ENCODE results near the gene LYPD6B.
A peak's percentile ranks its signal among the peaks of the same experiment; 100 is the strongest.
"Not testable (repeated sequence)": the region's sequence is repeated elsewhere in the genome, so short reads cannot be mapped to it uniquely, and the experiment has no call there.

The LYPD6B gene

GRCh38 chr2:149189769-149190168 lies 151.3 kb downstream of the LYPD6B start:
- no peak for DNase-seq

DNA sequence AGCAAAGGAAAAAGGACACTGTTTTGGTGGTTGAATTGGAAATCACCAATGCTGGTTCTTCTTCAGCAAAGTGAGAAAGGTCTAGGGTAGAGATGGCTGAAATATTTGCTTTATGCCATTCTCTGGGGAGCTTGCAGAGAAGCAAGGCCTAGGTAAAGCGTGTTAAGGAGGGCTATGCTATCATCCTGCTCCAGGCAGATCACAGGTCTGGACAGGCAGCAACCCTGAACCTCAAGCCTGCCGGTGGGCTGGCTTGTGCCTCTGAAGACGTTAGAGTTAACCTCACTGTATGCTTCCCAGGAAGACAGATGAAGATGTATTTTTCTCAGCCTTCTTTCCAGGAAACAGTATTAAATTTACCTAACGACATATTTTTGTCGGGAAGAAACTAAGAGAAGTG lies 153.4 kb downstream of the LYPD6B start:
- no peak for DNase-seq

DNA sequence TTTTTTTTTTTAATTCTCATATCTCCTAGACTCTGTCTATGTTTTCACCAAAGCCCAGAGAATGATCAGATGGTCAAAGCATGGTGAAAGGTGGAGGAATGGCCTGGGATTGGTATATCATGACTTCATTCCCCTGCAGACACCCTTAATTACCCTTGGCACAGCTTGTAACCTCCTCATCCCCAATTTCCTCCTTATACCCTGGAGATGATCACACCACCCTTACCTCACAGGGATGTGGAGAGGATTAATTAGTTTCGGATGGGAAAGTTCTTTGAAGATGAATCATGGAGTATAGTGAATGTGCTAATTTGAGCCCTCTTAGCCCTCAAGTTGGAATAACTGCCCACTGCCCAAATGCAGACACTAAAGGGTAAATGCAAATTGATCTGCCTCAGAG lies 153.9 kb downstream of the LYPD6B start:
- no peak for DNase-seq

DNA sequence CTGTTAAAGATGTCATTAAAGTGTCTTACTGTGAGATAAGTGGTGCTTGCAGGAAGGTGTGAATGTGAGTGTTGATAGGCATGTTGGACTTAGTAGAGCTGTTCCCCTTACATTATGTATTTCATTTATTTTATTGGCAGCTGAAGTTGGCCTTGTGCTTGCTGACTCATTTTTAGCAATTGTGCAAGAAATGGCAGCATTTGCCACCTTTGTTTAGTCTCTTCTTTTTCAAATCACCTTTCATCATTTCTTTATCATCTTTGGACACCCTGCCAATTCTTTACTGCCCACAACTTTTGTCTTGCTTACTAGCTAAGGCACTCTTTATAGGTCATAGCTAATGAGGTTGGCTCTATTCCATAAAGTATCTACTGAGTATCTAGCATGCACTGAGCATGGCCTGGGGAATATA lies 161.6 kb downstream of the LYPD6B start:
- no peak for DNase-seq

- no peak for DNase-seq
Measured at GRCh38 chr2:149204686-149205085, 166.2 kb downstream of the LYPD6B start.

DNA sequence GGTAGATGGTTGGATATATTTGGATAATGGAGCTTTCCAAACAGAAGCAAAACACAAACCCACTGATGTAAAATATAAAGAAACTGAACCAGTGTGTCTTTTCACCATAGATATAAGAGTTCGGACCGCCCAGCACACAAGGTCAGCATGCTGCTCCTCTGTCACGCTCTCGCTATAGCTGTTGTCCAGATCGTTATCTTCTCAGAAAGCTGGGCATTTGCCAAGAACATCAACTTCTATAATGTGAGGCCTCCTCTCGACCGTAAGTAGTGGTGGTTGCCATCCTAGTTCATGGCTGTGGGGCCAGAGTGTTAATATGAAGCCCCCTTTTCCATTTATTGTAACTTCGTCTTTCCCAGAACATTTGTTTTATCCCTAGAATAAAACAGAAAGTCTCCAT lies 166.6 kb downstream of the LYPD6B start:
- no peak for DNase-seq

DNA sequence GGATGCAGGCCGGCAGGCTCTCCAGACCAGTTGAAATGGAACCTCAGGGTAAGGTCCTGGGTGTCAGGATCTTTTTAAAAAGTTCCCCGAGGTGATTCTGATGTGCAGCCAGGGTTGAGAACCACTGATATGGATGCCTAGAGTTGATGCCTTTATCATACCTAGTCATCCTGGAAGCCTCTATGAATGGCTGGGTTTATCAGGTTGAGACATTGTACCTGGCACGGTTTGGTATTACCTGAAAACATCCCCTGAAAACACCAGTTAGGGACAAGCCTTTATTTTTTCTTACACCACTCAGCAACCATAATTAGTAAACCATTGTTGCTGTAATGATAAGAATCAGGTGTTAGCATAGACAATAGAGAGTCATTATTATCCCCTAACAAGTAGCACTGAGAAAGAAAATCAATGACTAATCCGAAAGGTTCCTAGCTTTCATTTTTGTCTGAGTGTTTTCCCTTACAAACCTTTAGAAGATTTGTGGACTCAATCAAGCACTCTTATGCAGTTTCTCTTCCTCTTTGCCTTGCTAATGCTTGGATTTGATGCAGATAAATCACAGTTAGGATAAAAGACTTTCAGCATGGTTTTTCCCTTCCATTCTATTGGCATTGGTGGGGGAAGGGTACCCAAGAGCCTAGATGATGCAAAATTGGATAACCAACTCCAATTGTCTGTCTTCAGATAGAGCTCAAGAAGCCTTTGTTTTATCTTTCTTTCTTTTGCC lies 175.4 kb downstream of the LYPD6B start:
- no peak for DNase-seq

DNA sequence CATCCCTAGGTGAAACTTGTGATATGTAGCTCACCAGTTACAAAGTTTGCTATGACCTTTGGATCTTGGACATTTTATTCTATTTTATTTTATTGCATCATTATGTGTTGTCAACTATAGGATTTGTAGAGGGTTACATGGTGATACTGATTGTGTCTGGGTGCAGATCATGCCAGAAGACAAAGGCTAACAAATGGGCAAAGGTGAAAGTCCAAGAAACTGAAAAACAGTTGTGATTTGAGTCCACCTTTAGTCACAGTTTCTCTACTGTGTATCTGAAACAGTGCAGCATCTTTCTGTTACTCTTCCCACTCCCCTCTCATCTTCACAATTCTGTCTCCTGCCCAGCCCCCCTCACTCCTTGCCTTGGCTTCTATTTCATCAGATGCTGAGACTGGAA lies 180.0 kb downstream of the LYPD6B start:
- no peak for DNase-seq

DNA sequence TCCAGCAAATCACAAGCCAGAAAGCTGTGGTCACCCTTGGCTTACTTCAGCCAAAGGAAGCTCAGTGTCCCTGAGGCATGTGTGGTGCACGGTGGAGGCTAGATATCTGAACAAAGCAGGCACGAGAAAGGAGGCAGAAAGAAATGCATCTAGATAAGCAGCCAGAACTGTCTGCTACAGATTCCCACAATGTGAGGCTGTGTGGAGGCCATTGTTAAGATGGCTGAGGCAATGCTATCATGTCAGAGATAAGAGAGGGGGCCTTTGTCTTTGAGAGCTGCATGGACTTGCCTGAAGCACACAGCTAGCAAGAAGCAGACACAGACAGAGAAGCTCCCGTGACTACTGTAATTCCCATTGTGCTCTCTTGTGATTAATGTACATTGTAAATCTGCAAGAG lies 181.4 kb downstream of the LYPD6B start:
- DNase-seq = peak in 8 of 51 donors; percentile 1 to 33 (median 2)

DNA sequence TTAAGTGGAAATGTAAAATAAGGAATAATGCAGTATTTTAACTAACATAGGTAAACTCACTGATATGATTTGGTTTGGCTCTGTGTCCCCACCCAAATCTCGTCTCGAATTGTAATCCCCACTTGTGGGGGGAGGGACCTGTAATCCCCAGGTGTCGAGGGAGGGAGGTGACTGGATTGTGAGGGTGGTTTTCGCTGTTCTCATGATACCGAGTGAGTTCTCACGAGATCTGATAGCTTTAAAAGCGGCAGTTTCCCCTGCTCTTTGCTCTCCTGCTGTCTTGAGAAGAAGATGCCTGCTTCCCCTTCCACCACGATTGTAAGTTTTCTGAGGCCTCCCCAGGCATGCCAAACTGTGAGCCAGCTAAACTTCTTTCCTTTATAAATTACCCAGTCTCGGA lies 182.5 kb downstream of the LYPD6B start:
- no peak for DNase-seq

- DNase-seq = no peak
Measured at GRCh38 chr2:149221898-149222297, 183.4 kb downstream of the LYPD6B start.

DNA sequence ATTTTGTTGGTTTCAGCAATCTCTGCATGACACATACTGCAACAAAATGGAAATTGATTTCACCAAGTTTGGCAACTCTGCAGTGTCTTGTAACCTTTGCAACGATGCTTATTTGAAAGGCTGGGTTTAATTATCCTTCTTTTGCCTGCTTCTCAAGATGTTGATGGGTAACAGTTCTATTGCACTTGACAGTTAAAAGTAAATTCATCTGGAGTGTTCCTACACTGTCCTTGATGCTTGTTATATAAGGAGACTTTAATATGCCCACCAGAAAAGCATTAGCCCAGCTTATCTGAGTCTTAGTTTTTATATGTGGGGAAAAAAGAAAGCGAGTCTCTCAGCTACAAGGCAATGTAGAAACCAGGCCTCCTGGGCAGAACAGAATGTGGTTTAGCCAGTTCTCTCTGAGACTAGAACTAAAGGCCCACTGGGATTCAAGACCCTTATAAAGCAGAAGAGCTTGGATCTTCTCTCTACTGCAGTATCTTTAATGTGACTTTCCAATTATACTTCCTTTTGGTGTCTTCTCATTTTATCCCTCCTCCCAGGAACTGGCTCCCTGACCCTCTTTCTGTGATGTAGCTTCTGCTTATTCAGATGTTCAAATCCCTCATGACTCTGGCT lies 185.1 kb downstream of the LYPD6B start:
- no peak for DNase-seq

- DNase-seq = no peak
Measured at GRCh38 chr2:149224543-149224942, 186.0 kb downstream of the LYPD6B start.

DNA sequence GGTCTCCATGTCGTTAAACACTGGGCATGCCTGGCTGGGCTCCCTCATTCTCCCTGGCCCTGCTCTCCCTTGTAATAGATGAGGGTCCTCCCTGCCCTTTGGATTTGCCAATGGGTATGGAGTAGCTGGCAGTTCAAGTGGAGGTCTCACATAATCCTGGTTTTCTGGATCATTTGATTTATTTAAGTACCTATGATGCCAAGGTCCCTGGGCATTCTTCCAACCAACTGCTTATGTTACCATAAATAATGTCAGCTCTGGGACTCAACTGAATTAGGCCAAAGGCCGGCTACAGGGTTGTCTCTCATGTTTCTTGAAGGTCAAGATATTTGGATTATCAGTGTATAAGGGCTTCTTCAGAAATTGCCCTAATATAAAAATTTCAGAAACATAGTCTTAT lies 186.9 kb downstream of the LYPD6B start:
- no peak for DNase-seq

- DNase-seq = no peak
Measured at GRCh38 chr2:149226790-149227189, 188.3 kb downstream of the LYPD6B start.

DNA sequence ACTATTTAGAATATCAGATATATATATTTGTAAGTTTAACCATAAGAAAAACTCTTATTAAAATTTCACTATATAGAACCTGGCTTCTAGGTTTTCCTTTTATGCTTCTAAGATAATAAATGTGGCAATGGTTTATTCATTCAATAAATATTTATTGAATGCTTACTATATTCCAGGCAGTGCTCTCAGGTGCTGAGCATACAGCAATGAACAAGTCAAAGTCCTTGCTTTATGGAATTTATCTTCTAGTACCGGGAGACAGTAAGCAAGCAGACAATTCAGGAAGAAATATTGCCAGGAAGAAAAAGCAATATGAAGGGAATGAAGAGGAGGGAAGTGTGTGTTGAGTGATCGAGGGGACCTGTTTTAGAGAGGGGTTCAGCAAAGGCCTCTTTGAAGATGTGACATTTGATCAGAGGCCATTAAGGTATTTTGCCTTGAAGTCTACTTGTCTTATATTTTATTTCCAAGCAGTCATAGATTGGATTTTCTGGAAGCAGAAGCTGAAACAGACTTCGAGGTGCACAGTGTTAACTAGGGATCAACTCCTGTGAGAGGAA lies 197.4 kb downstream of the LYPD6B start:
- no peak for DNase-seq

GRCh38 chr2:149236410-149236809 lies 197.9 kb downstream of the LYPD6B start:
- no peak for DNase-seq

DNA sequence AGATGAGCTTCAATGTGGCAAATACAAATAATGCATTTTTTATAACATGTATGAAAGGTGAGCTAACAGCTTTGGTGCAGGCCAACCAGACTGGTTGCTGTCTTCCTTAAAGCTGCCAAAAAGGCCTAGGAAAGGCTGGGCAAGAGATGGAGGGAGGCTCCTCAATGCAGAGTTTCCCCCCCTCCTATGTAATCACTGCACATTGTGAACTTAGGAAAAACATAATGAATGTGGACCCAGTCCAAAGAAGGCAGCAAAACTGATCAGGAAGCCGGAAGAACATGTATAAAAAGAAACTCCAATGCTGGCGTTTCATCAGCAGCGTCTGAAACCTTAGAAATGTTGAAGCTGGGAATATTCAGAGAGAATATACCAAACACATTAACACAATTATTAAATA lies 207.7 kb downstream of the LYPD6B start:
- DNase-seq = no peak

GRCh38 chr2:149251436-149251835 lies 212.9 kb downstream of the LYPD6B start:
- not testable (repeated sequence) for DNase-seq

DNA sequence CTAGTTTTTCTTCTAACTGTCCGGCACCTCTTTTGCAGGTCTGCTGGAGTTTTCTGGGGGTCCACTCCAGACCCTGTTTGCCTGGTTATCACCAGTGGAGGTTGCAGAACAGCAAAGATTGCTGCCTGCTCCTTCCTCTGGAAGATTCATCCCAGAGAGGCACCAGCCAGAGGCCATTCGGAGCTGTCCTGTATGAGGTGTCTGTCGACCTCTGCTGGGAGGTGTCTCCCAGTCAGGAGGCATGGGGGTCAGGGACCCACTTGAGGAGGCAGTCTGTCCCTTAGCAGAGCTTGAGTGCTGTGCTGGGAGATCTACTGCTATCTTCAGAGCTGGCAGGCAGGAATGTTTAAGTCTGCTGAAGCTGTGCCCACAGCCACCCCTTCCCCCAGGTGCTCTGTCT lies 218.4 kb downstream of the LYPD6B start:
- not testable (repeated sequence) for DNase-seq

DNA sequence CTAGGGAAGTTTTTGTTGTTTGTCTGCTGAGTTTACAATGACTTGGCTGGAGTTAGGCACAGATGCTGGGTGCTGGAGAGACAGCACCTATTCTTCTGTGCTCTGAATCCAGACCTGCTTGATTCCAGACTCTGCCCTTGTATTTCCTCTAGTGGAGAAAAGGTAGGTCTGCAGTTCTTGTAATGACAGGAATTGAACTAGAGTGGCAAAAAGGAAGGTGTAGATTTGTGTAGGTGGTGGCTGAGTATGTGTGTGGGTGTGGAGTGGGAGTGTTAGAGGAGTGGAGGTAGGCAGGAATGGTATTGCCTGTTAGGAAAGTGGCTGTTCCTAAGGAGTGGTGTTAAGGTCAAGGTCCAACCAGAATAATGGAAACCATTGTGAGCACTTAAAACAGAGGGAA lies 220.0 kb downstream of the LYPD6B start:
- DNase-seq = no peak

GRCh38 chr2:149259136-149259535 lies 220.6 kb downstream of the LYPD6B start:
- DNase-seq = no peak

GRCh38 chr2:149261692-149262091 lies 223.2 kb downstream of the LYPD6B start:
- no peak for DNase-seq
